ENCODE measurements around the gene RAB11FIP5.

GRCh38 chr2:73122536-73122935 is 9.8 kb upstream of the RAB11FIP5 start:
- TF ChIP-seq POLR2A (IDR thresholded peaks at IDR 0.05; ENCODE audit: extremely low read depth, insufficient read length): no peak
- no peak for TF ChIP-seq CTCF (IDR thresholded peaks at IDR 0.05; ENCODE audit: low read depth, low read length)
- no peak for TF ChIP-seq MAX (IDR thresholded peaks at IDR 0.05; ENCODE audit: low read depth, low read length)
- TF ChIP-seq MYC (IDR thresholded peaks at IDR 0.05; ENCODE audit: low read depth, low read length): no peak

All from NB4 (cell line).